GM21528 (cell line): ENCODE measurements around the gene HLA-DPA1.

Source experiments
- ATAC-seq: cut with Tn5 transposase; IDR thresholded peaks from one replicate; pipeline ENCODE4 v1.9.1; 2021; ENCODE audit warnings: mild to moderate bottlenecking, moderate library complexity; ENCODE audit not compliant: unreplicated experiment, low FRiP score

The HLA-DPA1 gene

GRCh38 chr6:33091957-33092356 is 18.5 kb upstream of the HLA-DPA1 start:
- no peak for ATAC-seq

- ATAC-seq = no peak
Observed at GRCh38 chr6:33088931-33089620, 15.6 kb upstream of the HLA-DPA1 start.

GRCh38 chr6:33088258-33088930 is 14.9 kb upstream of the HLA-DPA1 start:
- ATAC-seq = no peak

GRCh38 chr6:33085627-33086026 is 12.2 kb upstream of the HLA-DPA1 start:
- no peak for ATAC-seq

GRCh38 chr6:33082702-33083101 is 9.3 kb upstream of the HLA-DPA1 start:
- ATAC-seq = no peak

- ATAC-seq = no peak
Observed at GRCh38 chr6:33081098-33081824, 7.8 kb upstream of the HLA-DPA1 start.

- no peak for ATAC-seq
Observed at GRCh38 chr6:33080127-33081089, 7.0 kb upstream of the HLA-DPA1 start.

- ATAC-seq = no peak
Observed at GRCh38 chr6:33079580-33079979, 6.1 kb upstream of the HLA-DPA1 start.

GRCh38 chr6:33078919-33079521 is 5.6 kb upstream of the HLA-DPA1 start:
- no peak for ATAC-seq

GRCh38 chr6:33078442-33078841 is 5.0 kb upstream of the HLA-DPA1 start:
- no peak for ATAC-seq

GRCh38 chr6:33077908-33078307 is 4.5 kb upstream of the HLA-DPA1 start:
- ATAC-seq = no peak

GRCh38 chr6:33076406-33076934 is 3.0 kb upstream of the HLA-DPA1 start:
- no peak for ATAC-seq

GRCh38 chr6:33075568-33076405 is 2.3 kb upstream of the HLA-DPA1 start, which contains the start of gene HLA-DPB1:
Gene HLA-DPB1, plus strand, starts transcription at chr6:33075990. Its CDS starts 52 bp downstream, at chr6:33076042.
- ATAC-seq = peak; percentile 58

- ATAC-seq = peak; percentile 10
Observed at GRCh38 chr6:33075208-33075567, 1.7 kb upstream of the HLA-DPA1 start.

GRCh38 chr6:33072508-33073100 is 845 bp downstream of the HLA-DPA1 start:
- no peak for ATAC-seq

- ATAC-seq = no peak
Observed at GRCh38 chr6:33071569-33071968, 1.9 kb downstream of the HLA-DPA1 start.

- no peak for ATAC-seq
Observed at GRCh38 chr6:33070909-33071308, 2.5 kb downstream of the HLA-DPA1 start.

- no peak for ATAC-seq
Observed at GRCh38 chr6:33069021-33069738, 4.3 kb downstream of the HLA-DPA1 start.
